NCI-H2227 treated with DMSO at 0.1 percent for 48 hours (cell line): ENCODE results near the gene OR4N2.
"Not testable (repeated sequence)": the region's sequence is repeated elsewhere in the genome, so short reads cannot be mapped to it uniquely, and the experiment has no call there.

ENCODE experiments used
- DNase-seq: peaks from one replicate; lab custom pipeline; 2025; lab: John Stamatoyannopoulos, UW

Gene OR4N2, protein sequence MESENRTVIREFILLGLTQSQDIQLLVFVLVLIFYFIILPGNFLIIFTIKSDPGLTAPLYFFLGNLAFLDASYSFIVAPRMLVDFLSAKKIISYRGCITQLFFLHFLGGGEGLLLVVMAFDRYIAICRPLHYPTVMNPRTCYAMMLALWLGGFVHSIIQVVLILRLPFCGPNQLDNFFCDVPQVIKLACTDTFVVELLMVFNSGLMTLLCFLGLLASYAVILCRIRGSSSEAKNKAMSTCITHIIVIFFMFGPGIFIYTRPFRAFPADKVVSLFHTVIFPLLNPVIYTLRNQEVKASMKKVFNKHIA

DNA sequence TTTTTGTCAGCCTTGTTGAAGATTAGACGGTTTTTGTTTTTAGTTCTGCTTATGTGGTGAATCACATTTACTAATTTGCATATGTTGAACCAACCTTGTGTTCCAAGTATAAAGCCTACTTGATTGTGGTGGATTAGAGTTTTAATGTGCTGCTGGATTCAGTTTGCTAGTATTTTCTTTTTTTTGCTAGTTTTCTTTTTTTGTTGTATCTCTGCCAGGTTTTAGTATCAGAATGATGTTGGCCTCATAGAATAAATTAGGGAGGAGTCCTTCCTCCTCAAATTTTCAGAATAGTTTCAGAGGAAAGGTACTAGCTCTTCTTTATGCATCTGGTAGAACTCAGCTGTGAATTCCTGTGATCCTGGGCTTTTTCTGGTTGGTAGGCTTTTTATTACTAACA, at the start of gene OR4N2:
Gene OR4N2 (plus strand): TSS at position 301 of the 400 bp plus-strand sequence. CDS start 23,679 bp downstream, outside the sequence.
- not testable (repeated sequence) for DNase-seq

DNA sequence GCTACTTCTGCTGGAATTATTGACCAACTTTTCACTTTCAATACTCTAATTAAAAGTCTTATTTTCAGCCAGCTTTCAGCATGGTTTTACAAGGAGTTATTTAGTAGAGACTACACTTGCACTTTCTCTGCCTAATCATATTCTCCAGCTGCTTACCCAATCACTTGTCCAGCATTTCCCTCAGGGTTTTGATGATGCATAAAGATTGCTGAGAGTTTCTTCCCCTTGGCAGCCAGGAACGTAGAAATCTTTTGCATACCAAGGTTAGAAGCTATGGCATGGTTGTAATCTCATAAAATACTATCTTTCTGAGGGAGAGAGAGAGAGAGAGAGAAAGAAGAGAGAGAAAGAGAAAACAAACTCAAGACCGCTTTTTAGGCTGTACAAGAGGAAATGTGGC, 49.4 kb upstream of the OR4N2 start:
- no peak for DNase-seq

DNA sequence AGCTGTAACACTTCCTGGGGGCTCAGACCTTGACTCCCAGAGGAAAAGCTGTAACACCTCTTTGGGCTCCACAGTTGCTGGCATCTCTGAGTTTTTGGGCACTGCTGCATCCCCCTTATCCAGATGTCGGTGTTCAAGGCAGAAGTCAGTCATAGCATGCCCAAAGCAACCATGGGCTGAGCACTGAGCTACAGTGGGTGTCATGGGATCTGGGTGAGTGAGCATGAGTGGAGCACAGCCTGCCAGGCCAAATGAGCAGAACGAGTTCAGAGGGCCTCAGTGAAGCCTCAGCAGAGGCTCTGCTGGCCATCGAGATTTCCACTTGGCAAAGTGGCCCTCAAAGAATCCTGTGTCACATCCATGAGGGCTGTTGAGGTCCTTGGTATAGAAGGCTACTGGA, 32.1 kb upstream of the OR4N2 start:
- DNase-seq: not testable (repeated sequence)

DNA sequence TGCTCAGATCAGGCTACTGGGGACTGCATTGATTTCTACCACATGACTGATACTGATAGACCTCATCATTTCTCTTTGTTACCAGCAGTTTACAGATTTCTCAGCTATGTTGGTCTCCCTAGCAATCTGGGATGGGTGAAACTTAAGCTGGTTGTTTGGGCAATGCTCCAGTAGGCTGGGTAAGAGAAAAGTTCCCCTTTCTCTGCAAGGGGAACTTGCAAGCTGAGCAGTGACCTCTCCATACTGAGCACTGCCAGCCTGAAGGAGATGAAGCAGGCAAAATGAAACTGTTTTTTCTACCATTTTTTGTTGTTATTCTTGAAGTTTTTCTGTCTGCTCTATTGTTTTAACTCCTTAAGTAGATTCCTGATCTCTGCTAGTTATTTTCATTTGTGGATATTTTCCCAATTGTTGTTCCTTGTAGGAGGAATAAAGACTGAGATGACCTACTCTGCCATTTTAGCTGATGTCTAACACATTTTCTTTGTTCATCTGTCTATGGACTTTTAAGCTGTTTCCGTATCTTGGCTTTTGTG, 31.6 kb upstream of the OR4N2 start:
- DNase-seq: no peak

GRCh38 chr14:19772454-19772853, 31.1 kb upstream of the OR4N2 start:
- not testable (repeated sequence) for DNase-seq

GRCh38 chr14:19773204-19773603, 30.4 kb upstream of the OR4N2 start, which contains the start of gene OR4M1:
Gene OR4M1 (plus strand): TSS chr14:19773504. CDS start chr14:19780323, 6,819 bp downstream.
- not testable (repeated sequence) for DNase-seq

GRCh38 chr14:19775587-19775986, 28.0 kb upstream of the OR4N2 start:
- DNase-seq: no peak

- DNase-seq: not testable (repeated sequence)
These were observed 17.7 kb upstream of the OR4N2 start for GRCh38 chr14:19785848-19786247.

DNA sequence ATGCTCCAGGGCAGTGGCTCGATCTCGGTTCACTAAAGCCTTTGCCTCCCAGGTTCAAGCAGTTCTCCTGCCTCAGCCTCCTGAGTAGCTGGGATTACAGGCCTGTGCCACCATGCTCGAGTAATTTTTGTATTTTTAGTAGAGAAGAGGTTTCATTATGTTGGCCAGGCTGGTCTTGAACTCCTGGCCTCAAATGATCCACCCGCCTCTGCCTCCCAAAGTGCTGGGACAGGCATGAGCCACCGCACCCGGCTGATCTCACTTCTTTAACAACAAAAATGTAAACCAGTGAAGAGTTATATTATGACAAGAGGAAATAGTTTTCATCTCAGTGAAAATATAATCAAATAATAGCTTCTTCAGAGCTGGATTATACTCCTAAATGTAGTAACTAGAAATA, 16.3 kb upstream of the OR4N2 start:
- DNase-seq: not testable (repeated sequence)

GRCh38 chr14:19788150-19788549, 15.4 kb upstream of the OR4N2 start:
- DNase-seq: not testable (repeated sequence)

- not testable (repeated sequence) for DNase-seq
These were observed 7.0 kb upstream of the OR4N2 start for GRCh38 chr14:19796520-19797108.

DNA sequence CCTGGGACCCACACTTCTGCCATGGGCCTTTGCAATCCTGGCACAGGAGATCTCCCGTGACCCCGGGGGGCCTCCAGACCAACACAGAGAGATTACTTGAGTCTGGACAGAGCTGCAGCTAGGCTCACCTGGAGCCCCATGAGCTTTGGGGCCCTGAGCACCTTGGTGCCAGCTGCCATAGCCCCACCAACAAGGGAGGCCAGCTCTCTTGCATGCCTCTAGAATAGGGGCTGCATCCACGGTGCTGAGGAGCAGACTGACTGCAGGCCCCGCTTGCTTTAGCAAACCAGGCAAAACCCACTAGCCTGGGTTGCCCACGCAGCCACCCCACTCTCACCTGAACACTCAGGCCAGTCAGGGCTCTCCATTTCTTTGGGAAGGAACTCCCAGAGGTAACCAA, 3.7 kb upstream of the OR4N2 start:
- no peak for DNase-seq

DNA sequence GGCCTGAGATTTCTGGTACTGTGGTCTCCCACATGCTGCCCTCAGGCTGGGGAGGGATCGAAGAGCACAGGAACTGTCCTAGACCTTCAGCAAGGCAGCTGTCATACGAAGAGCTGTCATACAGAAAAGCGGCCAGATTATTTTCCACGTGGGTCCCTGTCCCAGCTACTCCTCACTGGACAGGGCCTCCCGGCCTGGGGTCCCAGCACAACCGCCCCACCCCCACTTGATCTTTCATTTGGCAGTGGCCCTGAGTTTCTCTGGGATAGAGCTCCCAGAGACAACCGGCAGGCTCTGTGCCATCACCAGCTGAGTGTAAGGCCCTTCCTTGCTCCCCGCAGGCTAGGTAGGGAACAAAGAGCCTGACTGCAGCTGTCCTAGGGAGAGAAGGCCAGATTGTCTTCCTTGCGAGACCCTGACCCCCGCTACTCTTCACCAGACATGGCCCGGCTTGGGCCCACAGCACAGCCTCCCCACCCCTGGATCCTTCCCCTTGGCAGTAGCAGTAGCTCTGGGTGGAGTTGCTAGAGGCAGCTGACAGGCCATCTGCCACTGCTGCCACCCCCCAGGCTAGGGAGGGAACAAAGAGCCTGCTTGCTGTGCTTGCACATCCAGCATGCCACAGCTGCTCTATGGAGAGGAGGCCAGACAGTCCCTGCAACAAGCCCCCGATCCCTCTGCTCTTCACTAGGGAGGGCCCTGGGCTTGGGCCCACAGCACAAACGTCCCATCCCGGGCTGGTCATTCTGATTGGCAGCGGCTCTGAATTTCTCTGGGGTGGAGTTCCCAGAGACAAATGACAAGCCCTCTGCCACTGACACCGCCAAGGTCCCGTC, 3.1 kb upstream of the OR4N2 start:
- DNase-seq: no peak

GRCh38 chr14:19801118-19801464, 2.5 kb upstream of the OR4N2 start:
- DNase-seq: no peak

DNA sequence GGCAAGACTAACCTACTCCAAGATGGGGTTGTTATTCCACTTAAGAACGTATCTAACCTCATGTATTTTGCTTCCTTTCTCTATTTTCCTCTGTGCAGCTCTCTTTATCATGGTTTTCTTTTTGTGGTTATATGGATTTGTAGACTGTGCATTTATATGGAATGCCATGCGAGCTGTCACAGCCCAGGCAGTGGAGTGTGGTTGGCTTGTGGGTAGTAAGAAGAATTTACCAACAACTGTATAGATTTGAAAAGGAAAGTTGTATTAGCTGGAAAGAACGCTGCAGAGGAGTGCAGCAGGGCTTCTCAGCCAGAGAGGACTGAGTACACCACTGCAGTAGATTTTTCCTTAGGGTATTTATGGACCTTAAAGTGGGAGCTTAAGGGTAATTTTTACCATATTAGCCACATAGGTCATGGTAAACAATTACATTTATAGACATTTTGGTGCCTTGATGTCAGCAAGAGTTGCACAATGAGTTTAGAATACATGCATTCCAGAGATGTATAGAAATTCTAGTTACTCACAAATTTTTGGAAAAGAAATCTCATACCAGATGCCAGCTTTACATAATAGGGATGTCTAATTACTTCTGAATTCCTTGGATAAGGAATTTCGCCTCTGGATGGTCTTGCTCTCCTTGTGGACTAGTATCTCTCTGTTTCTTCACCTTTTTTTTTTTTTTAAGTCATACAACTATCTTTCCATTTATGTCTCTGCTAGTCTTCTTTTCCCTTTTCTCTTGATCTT, 9.8 kb downstream of the OR4N2 start:
- not testable (repeated sequence) for DNase-seq

- not testable (repeated sequence) for DNase-seq
These were observed 16.3 kb downstream of the OR4N2 start for GRCh38 chr14:19819879-19820278.

- not testable (repeated sequence) for DNase-seq
These were observed 17.4 kb downstream of the OR4N2 start for GRCh38 chr14:19821016-19821415.

- DNase-seq: no peak
These were observed 19.6 kb downstream of the OR4N2 start for GRCh38 chr14:19823178-19823577.

DNA sequence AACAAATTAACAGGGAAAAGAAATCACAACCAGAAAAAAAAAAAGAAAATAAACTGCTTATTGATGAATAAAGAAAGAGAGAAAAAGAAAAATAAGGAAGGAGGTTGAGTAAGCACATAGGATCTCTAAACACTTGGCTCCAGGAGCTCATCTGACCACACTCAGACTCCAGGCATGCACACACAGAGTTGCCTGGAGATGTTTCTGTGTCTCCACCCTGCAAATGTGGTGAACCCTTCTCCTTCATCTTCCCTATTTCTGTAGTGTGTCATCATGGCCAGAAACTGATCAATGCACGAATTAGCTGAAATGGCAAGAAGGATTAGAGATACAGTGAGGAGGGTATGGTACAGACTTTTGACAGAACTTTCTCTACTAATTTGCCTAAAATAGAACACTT, 20.2 kb downstream of the OR4N2 start:
- DNase-seq: no peak

DNA sequence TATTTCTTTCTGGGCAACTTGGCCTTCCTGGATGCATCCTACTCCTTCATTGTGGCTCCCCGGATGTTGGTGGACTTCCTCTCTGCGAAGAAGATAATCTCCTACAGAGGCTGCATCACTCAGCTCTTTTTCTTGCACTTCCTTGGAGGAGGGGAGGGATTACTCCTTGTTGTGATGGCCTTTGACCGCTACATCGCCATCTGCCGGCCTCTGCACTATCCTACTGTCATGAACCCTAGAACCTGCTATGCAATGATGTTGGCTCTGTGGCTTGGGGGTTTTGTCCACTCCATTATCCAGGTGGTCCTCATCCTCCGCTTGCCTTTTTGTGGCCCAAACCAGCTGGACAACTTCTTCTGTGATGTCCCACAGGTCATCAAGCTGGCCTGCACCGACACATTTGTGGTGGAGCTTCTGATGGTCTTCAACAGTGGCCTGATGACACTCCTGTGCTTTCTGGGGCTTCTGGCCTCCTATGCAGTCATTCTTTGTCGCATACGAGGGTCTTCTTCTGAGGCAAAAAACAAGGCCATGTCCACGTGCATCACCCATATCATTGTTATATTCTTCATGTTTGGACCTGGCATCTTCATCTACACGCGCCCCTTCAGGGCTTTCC, 24.2 kb downstream of the OR4N2 start:
- not testable (repeated sequence) for DNase-seq

GRCh38 chr14:19828314-19828713, 24.7 kb downstream of the OR4N2 start:
- DNase-seq: no peak
